ENCODE data around the gene TTLL1.
"Not testable (repeated sequence)": the region's sequence is repeated elsewhere in the genome, so short reads cannot be mapped to it uniquely, and the experiment has no call there.

TTLL1 gene

DNA sequence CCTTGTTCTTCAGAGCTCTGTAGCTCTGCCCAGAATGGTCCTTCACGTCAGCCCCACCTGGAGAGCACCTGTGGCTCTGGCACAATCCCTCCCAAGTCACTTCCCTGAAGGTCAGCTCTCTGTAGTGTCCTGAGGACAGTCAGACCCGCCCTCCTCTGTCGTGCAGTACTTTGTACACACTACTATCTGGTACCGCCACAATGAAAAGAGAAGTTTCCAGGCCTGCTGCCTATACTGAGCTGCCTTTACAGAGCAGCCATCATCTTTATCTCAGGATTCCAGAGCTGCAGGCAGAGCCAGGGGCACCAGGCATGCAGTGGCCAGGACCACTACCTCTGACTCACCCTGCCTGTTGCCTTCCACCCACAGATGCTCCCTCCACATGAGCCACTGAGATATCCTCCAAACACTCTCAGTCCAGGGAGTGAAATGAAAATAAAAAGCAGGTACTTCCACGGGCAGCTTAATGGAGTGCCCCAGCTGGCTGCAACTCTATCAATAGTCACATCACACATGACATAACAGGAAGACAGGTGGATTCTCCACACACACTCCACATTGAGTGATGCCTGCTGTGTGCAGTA, 81.6 kb downstream of the TTLL1 start:
- DNase-seq, result peak; percentile 90 to 96
- TF ChIP-seq GATA1 (IDR thresholded peaks at IDR 0.05; ENCODE audit: low read depth, low read length) (no peak), POLR2A (IDR thresholded peaks at IDR 0.05; ENCODE audit: low read length) (no peak)

- TF ChIP-seq POLR2A (IDR thresholded peaks at IDR 0.05; ENCODE audit: low read length) (no peak), GATA1 (IDR thresholded peaks at IDR 0.05; ENCODE audit: low read depth, low read length) (no peak)
Measured at GRCh38 chr22:43006753-43007152, 82.4 kb downstream of the TTLL1 start.

DNA sequence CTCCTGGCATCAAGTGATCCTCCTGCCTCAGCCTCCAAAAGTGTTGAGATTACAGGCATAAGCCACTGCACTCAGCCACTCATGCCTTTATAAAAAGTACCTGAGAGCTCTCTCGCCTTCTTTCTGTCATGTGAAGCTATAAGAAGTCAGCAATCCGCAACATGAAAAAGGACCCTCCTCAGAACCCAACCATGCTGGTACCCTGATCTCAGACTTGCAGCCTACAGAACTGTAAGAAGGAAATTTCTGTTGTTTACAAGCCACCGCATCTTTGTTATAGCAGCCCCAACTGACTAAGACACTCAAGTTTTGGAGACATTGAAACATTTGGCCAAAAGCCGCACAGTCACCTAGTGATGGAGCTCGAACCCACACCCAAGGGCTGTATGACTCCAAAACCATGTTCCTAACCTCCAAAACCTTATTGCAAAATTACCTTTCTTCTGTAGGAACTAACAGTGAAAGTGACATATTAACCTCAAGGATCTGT, 83.1 kb downstream of the TTLL1 start:
- TF ChIP-seq GATA1 (IDR thresholded peaks at IDR 0.05; ENCODE audit: low read depth, low read length) (no peak), POLR2A (IDR thresholded peaks at IDR 0.05; ENCODE audit: low read length) (no peak)
- DNase-seq, result no peak

More at GRCh38 chr22:43006753-43007152, 82.4 kb downstream of the TTLL1 start:
- no peak for DNase-seq

- DNase-seq, result no peak
- TF ChIP-seq GATA1 (IDR thresholded peaks at IDR 0.05; ENCODE audit: low read depth, low read length) (no peak), POLR2A (IDR thresholded peaks at IDR 0.05; ENCODE audit: low read length) (no peak)
Measured at GRCh38 chr22:43005106-43005505, 84.1 kb downstream of the TTLL1 start.

DNA sequence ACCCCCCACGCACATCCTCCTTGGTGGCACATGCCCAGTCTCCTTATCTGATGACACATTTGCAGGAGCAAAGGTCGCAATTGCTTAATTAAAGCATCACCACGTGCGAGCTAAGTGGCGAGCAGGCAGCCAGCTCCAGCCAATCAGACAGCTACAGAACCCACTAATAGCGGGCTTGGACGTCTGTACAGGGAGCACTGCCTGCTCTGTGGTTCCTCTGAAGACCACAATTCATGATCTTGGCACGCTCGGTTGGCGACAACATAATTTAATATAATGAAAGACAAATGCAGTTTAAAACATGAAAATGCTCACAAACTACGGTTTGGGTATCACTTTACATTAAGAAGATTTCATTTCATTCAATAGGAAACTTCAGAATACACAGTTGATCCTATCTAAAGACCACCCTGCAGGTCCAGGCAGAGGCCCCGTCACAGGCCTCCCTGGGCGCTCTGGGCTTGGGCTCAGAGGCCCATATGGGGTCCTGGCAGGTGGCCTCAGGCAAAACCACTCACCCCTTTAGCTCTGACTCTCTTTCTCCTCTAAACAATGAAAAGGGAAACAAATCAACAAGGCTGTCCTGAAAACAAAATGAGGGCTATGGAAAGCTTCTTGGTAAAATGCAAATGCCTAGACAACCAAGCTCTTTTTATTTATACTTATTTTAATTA, 84.7 kb downstream of the TTLL1 start:
- TF ChIP-seq POLR2A (IDR thresholded peaks at IDR 0.05; ENCODE audit: low read length) (no peak), GATA1 (IDR thresholded peaks at IDR 0.05; ENCODE audit: low read depth, low read length) (no peak)
- DNase-seq, result peak; percentile 45 to 55

DNA sequence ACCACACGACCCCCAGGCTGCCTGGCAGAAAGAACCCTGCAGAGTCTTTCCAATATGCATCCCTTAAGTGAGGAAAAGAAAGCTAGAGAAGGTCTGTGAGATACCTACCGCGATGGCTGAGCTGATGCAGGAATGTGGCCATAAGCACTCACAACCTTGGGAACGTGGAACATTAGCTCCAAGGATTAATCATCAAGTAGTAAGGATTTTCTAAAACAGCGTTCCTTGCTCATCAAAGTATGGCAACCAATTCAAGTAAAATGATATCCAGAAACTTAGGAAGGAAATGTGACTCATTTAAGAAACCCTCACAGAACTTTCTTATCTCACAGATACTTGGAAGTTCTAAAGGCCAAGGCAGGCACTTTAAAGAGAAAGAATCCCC, 87.0 kb downstream of the TTLL1 start:
- DNase-seq, result peak in 1 of 2 experiments; percentile 29
- no peak for TF ChIP-seq GATA1 (IDR thresholded peaks at IDR 0.05; ENCODE audit: low read depth, low read length)
- TF ChIP-seq POLR2A (IDR thresholded peaks at IDR 0.05; ENCODE audit: low read length), result no peak

DNA sequence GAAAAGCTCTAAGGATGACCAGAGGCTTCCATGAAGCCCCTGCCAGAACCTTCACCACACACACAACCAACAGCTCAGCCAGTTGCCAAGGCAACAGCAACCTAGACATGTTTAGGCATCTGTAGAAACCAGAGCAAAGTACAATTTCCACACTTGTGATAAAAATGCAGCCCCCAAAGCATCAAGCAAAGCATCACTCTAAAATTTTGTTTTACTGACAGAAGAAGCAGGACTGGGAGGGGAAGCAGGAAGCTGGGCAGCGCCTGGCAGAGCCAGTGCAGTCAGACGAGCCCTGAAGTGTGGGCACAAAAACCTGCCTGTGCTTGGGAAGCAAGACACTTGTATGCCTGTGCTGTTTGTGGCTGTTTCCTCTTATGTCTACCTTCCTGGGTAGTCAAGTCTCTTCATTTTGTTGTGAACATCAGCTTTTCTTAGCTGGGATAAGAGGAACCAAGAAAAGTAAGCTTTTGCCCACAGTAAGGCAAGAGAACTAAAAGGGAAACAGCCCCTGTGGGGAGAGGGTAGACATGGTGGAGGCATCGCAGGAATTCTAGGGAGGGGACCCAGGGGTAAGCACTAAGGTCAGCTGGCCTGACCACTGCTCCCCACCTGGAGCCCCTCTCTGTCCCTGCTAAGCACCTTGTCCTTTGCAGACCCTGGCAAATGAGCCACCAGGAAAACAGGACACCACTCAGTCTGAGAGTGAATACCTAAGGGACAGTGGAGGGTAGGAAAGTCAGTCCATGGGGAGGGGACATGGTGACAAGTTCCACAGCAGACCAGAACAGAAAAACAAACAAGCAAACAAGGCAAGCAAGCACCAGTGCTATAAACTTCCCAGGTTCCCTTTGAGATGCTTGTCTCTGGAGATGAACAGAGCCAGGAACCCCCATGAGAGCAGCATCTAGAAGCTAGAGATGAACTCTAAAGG, 87.7 kb downstream of the TTLL1 start:
- TF ChIP-seq POLR2A (IDR thresholded peaks at IDR 0.05; ENCODE audit: low read length), result no peak
- TF ChIP-seq GATA1 (IDR thresholded peaks at IDR 0.05; ENCODE audit: low read depth, low read length), result no peak

DNA sequence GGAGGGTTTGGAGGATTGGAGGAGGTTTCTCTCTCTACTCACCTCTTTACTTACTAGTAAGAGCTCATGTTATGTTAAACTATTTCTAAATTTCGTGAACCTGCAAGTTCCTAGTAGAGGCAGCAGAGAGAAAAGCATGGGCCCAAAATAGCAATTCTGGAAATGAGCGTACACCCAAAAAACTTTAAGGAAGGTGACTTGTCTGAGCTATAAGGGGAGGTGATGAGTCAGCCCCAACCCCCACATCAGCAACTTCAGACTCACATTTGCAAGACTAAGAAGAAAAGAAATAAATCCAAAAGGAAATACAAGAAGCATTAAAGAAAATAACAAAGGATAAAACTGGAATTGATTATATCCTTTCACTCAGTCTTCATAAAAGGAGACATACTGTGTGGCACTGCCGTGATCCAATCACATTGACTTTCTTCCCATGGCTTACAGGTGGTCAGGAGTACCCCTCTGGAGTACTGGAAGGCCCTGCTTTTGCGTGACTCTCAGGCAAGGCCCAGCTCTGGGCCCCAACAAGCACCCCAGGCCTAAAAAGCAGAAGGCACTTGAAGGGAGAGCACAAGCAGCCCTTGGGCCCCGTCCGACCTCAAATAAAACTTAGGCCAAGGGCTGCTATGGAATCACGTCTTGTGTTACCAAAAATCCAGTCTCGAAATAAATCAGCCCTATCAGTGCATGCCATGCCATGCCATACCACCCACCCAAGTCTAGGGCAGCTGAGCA, 88.6 kb downstream of the TTLL1 start:
- TF ChIP-seq POLR2A (IDR thresholded peaks at IDR 0.05; ENCODE audit: low read length) (no peak), GATA1 (IDR thresholded peaks at IDR 0.05; ENCODE audit: low read depth, low read length) (no peak)
- DNase-seq, result no peak

More for the DNA sequence above, 87.7 kb downstream of the TTLL1 start:
- DNase-seq, result no peak

DNA sequence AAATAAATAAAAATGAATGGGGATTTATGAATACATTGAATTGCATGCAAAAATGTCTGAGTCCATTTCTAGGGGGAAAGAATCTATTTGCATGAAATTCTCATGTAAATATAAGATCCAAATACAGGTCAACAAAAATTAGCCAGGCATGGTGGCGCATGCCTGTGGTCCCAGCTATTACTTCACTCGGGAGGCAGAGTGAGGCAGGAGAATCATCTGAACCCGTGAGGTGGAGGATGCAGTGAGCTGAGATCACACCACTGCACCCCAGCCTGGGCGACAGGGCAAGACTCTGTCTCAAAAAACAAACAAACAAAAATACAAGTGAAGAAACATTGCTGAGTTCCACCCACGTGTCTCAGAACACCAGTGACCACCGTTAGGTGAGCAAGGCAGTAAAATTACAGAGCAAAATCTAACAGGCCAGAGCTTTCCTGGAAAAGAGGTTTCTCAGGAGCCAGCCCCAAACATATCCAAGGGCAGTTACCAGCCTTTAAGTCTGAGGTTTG, 91.6 kb downstream of the TTLL1 start:
- DNase-seq, result no peak
- TF ChIP-seq POLR2A (IDR thresholded peaks at IDR 0.05; ENCODE audit: low read length), result no peak
- no peak for TF ChIP-seq GATA1 (IDR thresholded peaks at IDR 0.05; ENCODE audit: low read depth, low read length)

GRCh38 chr22:42996646-42997365, 92.4 kb downstream of the TTLL1 start:
- no peak for DNase-seq
- TF ChIP-seq GATA1 (IDR thresholded peaks at IDR 0.05; ENCODE audit: low read depth, low read length) (no peak), POLR2A (IDR thresholded peaks at IDR 0.05; ENCODE audit: low read length) (no peak)

GRCh38 chr22:42995654-42996053, 93.5 kb downstream of the TTLL1 start:
- DNase-seq, result not testable (repeated sequence)

GRCh38 chr22:42994917-42995562, 94.2 kb downstream of the TTLL1 start:
- TF ChIP-seq GATA1 (IDR thresholded peaks at IDR 0.05; ENCODE audit: low read depth, low read length), result no peak
- no peak for TF ChIP-seq POLR2A (IDR thresholded peaks at IDR 0.05; ENCODE audit: low read length)
- DNase-seq, result peak in 1 of 2 experiments; percentile 17
